ENCODE measurements around the gene URAD.

URAD gene

DNA sequence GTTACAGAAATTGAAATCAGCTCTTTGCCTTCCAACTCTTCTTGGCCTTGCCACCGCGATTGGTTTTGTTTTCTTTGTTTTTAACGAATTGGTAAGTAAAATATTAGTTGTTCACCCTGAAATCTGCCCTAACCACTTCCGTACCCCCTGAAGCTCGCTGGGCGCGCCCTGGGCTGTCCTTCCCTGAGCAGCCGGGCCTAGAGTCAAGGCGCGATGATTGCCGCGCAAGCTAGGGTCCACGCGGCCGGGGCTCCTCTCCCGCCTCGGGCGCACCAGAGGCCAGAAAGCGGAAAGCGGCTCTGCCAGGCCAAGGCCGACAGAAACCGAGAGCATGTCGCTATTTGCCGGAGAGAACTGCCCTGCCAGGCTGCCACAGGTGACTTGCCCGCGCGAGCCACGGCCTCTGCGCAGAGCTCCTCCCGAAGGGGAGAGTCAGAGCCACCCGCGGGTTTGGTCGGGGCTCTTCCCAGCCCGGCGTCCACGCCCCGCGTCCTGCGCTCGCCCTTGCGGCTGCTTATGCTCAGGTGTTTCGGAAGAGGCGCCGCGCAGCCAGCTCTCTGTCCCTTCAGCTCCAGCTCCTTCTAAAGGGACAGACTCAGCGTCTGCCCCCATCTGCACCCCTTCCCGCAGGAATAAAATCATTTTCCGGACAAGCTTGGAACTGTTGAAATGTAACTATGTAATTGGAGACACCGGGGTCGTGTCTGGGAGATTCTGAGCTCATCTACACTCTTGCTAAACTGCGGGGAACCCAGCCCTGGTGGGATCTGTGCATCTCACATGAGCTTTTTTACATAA lies 12.7 kb downstream of the URAD start:
- H3K4me3 ChIP-seq (ENCODE audit: low read depth, low read length) = no peak overlapping the region
- H3K27me3 ChIP-seq (ENCODE audit: insufficient read depth, low read depth, severe bottlenecking) = peaks cover 100% of the 10 kb centered on the region
- H3K9me3 ChIP-seq (ENCODE audit: severe bottlenecking) = peaks cover 13% of the 10 kb centered on the region
- TF ChIP-seq, protein P1, sequence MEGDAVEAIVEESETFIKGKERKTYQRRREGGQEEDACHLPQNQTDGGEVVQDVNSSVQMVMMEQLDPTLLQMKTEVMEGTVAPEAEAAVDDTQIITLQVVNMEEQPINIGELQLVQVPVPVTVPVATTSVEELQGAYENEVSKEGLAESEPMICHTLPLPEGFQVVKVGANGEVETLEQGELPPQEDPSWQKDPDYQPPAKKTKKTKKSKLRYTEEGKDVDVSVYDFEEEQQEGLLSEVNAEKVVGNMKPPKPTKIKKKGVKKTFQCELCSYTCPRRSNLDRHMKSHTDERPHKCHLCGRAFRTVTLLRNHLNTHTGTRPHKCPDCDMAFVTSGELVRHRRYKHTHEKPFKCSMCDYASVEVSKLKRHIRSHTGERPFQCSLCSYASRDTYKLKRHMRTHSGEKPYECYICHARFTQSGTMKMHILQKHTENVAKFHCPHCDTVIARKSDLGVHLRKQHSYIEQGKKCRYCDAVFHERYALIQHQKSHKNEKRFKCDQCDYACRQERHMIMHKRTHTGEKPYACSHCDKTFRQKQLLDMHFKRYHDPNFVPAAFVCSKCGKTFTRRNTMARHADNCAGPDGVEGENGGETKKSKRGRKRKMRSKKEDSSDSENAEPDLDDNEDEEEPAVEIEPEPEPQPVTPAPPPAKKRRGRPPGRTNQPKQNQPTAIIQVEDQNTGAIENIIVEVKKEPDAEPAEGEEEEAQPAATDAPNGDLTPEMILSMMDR (IDR thresholded peaks at IDR 0.05; ENCODE audit: low read depth, low read length) = no peak
- no peaks in the 10 kb centered on the region for H3K36me3 ChIP-seq
- no peak for DNase-seq
- no peak overlapping the region for H3K27ac ChIP-seq

DNA sequence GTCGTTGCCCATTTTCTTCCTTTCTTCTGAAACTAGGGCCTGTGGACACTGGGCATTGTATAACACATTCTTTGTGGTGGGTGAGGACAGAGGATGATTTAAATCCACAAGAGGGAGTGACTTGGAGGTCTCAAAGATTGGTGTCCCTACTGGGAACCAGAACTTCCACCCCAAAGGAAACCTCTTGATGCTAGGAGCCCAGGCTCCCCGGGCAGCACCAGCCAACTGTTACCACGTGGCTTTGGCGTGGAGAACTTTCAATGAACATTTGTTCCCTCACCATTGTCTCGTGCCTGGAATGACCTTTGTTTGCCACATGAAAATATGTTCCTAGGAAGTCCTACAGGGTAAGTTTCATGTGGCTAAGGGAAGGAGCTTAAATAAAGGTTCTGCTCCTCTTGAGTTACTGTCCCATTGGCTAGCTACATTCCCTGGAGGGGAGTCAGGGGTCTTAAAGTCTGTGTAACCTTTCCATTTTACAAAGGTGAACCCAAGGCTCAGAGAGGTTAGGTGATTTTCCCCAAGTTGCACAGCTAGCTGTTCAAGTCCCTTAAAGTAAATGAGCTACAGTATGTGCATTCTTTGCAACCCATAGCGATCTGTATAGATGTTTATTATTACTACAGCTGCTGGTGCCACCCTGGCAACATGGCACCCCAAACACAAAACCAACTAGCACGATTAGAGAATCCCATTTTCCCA lies 14.4 kb downstream of the URAD start:
- H3K4me3 ChIP-seq (ENCODE audit: low read depth, low read length) = no peak overlapping the region
- peaks cover 100% of the 10 kb centered on the region for H3K27me3 ChIP-seq (ENCODE audit: insufficient read depth, low read depth, severe bottlenecking)
- no peak overlapping the region for H3K27ac ChIP-seq
- TF ChIP-seq, protein P1 (IDR thresholded peaks at IDR 0.05; ENCODE audit: low read depth, low read length) = no peak
- no peaks in the 10 kb centered on the region for H3K36me3 ChIP-seq
- peaks cover 19% of the 10 kb centered on the region for H3K9me3 ChIP-seq (ENCODE audit: severe bottlenecking)
- no peak for DNase-seq

DNA sequence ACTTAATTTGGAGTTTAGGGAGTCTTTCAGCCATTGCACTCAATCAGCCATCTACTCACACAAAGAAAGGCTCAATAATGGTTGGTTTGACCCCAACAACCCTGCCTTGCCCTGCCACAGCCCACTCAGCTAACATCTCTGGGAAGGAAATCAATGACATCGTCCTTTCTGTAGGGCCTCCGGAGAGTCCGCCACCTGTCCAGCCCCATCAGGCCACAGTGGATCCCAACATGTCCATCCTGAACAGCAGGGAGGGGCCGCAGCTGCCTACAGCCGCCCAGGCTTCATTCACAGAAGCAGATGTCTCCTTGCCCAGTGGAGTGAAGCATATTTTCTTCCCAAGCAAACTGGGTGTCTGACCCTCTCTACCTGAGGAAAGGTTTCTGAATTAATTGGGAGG lies 15.2 kb downstream of the URAD start:
- H3K9me3 ChIP-seq (ENCODE audit: severe bottlenecking) = peaks cover 27% of the 10 kb centered on the region
- no peak for DNase-seq
- H3K27me3 ChIP-seq (ENCODE audit: insufficient read depth, low read depth, severe bottlenecking) = peaks cover 100% of the 10 kb centered on the region

DNA sequence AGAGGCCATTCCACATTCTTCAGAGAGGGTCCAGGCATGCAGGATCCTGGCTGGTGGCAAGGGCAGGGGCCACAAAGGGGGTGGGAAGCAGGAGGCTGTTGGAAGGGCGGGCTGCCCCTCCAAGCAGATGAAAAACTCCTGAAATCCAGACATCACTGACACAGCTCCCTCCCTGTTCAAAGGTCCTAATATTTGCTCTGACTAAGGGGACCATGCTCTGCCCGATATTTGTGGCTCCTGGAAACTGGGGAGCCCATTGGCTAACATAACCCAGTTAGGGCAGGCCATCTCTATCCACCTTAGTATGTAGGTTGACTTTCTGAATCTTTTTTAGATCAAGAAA lies 16.0 kb downstream of the URAD start:
- no peak for DNase-seq
- peaks cover 100% of the 10 kb centered on the region for H3K27me3 ChIP-seq (ENCODE audit: insufficient read depth, low read depth, severe bottlenecking)
- no peaks in the 10 kb centered on the region for H3K36me3 ChIP-seq
- no peak overlapping the region for H3K4me3 ChIP-seq (ENCODE audit: low read depth, low read length)
- TF ChIP-seq, protein P1 (IDR thresholded peaks at IDR 0.05; ENCODE audit: low read depth, low read length) = no peak
- peaks cover 27% of the 10 kb centered on the region for H3K9me3 ChIP-seq (ENCODE audit: severe bottlenecking)
- H3K27ac ChIP-seq = no peak overlapping the region

More for the DNA sequence above, 15.2 kb downstream of the URAD start:
- H3K27ac ChIP-seq = no peak overlapping the region
- no peak overlapping the region for H3K4me3 ChIP-seq (ENCODE audit: low read depth, low read length)
- TF ChIP-seq, protein P1 (IDR thresholded peaks at IDR 0.05; ENCODE audit: low read depth, low read length) = no peak
- no peaks in the 10 kb centered on the region for H3K36me3 ChIP-seq

DNA sequence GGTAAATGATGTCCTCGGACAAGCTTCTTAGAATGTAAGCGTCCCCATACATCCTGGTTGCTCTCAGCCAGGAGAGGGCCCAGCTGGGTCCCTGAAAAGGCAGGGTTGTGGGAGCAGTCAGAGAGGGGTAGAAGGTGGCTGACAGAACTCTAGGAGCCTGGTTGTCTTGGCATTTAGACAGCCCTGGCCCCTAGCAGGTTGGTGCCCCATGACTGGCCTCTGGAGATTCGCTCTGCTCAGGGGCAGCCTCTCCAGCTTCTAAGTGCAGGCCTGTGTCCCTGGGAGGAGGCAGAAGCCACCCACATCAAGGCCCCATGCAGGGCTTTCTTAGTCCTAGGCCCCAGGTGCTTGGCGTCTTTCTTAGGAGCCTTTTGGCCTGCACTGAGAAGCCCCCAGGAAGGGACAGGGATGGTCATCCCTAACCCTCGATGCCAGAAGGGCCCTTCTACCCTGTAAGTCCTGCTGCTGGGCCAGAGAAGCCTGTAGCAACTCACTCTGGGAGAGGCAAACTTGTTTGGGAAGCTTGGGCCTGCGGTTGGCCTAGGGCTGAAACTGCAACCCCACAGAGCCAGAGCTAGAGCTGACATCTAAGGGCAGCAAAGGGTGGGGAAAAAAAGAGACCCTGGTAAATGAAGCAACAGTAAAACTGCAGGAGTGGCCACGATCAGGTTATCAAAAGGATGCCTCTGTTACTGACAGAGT lies 16.6 kb downstream of the URAD start:
- TF ChIP-seq, protein P1 (IDR thresholded peaks at IDR 0.05; ENCODE audit: low read depth, low read length) = no peak
- Histone ChIP-seq H3K9me3 (ENCODE audit: severe bottlenecking) (peaks cover 28% of the 10 kb centered on the region), H3K27me3 (ENCODE audit: insufficient read depth, low read depth, severe bottlenecking) (peaks cover 100% of the 10 kb centered on the region), H3K4me3 (ENCODE audit: low read depth, low read length) (no peak overlapping the region), H3K27ac (no peak overlapping the region), H3K36me3 (no peaks in the 10 kb centered on the region)
- DNase-seq = no peak
